Measurements from ENCODE around the gene UBA7. TPM values are rescaled to one million over a fixed set of nuclear protein-coding genes. Genes with fewer than 3 reads are reported as not detected.

Gene UBA7
- total RNA-seq, 1 experiment from 2014 or later, result 12.5 TPM

- no peak overlapping the region for H3K27ac ChIP-seq (ENCODE audit: low read length)
- in situ Hi-C loops (cut with HindIII; ENCODE audit: low pct_unique_long_range_greater_than_20kb, low sequenced_read_pairs), result no loop called here
- no peaks in the 10 kb centered on the region for H3K27me3 ChIP-seq (ENCODE audit: control insufficient read depth, insufficient read depth, low read length)
- DNase-seq (ENCODE audit: low read depth, low spot score) (no peak), ATAC-seq (no peak)
- ChIA-PET POLR2A (no interaction called here), CTCF (interaction anchor here (2.7 kb wide), 1 partner anchor 38 kb away, joined by 19 read pairs; no protein-coding TSS in a partner anchor)
- intact Hi-C loops (cut with micrococcal nuclease; ENCODE audit: unreplicated experiment), result loop anchor here (5.0 kb wide), 1 partner anchor 106 kb away; no protein-coding TSS in a partner anchor
- no peak overlapping the region for H3K4me3 ChIP-seq (ENCODE audit: low read depth in 2 of 2, low read length in 2 of 2)
- TF ChIP-seq CTCF (IDR thresholded peaks at IDR 0.05) (no peak), SIN3A (IDR thresholded peaks at IDR 0.05; ENCODE audit: borderline replicate concordance, insufficient read depth, low read depth, low read length) (no peak), TCF7L2 (IDR thresholded peaks at IDR 0.05; ENCODE audit: low read depth, low read length) (no peak), POLR2AphosphoS5 (IDR thresholded peaks at IDR 0.05; ENCODE audit: low read depth, low read length) (no peak), REST (IDR thresholded peaks at IDR 0.05; ENCODE audit: insufficient read depth in 1 of 2, low read depth in 2 of 2, low read length in 1 of 2) (no peak)
- H3K9me3 ChIP-seq (ENCODE audit: control insufficient read depth, insufficient read depth, low read depth, low read length), result no peaks in the 10 kb centered on the region
- H3K4me1 ChIP-seq (ENCODE audit: control insufficient read depth, insufficient read depth, low read length), result no peaks in the 10 kb centered on the region
- no peaks in the 10 kb centered on the region for H3K36me3 ChIP-seq (ENCODE audit: control insufficient read depth, insufficient read depth, low read length)
- BruUV-seq (replicated peaks), result no TSS peak
Observed at GRCh38 chr3:49801160-49801559, 12.6 kb downstream of the UBA7 start.

- Histone ChIP-seq H3K4me1 (ENCODE audit: control insufficient read depth, insufficient read depth, low read length) (no peaks in the 10 kb centered on the region), H3K36me3 (ENCODE audit: control insufficient read depth, insufficient read depth, low read length) (no peaks in the 10 kb centered on the region), H3K27ac (ENCODE audit: low read length) (no peak within 1 kb of the TSS), H3K27me3 (ENCODE audit: control insufficient read depth, insufficient read depth, low read length) (no peaks in the 10 kb centered on the region), H3K9me3 (ENCODE audit: control insufficient read depth, insufficient read depth, low read depth, low read length) (no peaks in the 10 kb centered on the region), H3K4me3 (ENCODE audit: low read depth in 2 of 2, low read length in 2 of 2) (no peak within 1 kb of the TSS)
- no TSS peak for BruUV-seq (replicated peaks)
- DNase-seq (ENCODE audit: low read depth, low spot score), result no peak
- ChIA-PET CTCF (no interaction called here), POLR2A (no interaction called here)
- intact Hi-C loops (cut with micrococcal nuclease; ENCODE audit: unreplicated experiment) (loop anchor here (5.0 kb wide), 1 partner anchor 108 kb away; no protein-coding TSS in a partner anchor), in situ Hi-C loops (cut with HindIII; ENCODE audit: low pct_unique_long_range_greater_than_20kb, low sequenced_read_pairs) (no loop called here)
- ATAC-seq, result no peak
- TF ChIP-seq CTCF (IDR thresholded peaks at IDR 0.05) (no peak), SIN3A (IDR thresholded peaks at IDR 0.05; ENCODE audit: borderline replicate concordance, insufficient read depth, low read depth, low read length) (no peak), POLR2AphosphoS5 (IDR thresholded peaks at IDR 0.05; ENCODE audit: low read depth, low read length) (no peak), REST (IDR thresholded peaks at IDR 0.05; ENCODE audit: insufficient read depth in 1 of 2, low read depth in 2 of 2, low read length in 1 of 2) (no peak), TCF7L2 (IDR thresholded peaks at IDR 0.05; ENCODE audit: low read depth, low read length) (no peak)
Observed at GRCh38 chr3:49799761-49800160, 14.0 kb downstream of the UBA7 start, which contains the start of gene CDHR4. TSS of gene CDHR4 (minus strand) at chr3:49799873. CDS start at chr3:49799812, 61 bp downstream.

Data from Panc1 (cell line).